Hepatocyte (in vitro differentiated cells): ENCODE data around the gene RARG. TPM values are rescaled to one million over a fixed set of nuclear protein-coding genes. Genes with fewer than 3 reads are reported as not detected.
A peak's percentile ranks its signal among the peaks of the same experiment; 100 is the strongest.

Source experiments
- DNase-seq: peaks from one replicate; pipeline ENCODE4 v3.0.0-alpha.2; 2016; ENCODE audit warnings: low spot score
- H2AFZ ChIP-seq: fragments of 200-600 bp; sonication (generic); 2 replicates; pipeline ENCODE4 v1.6.0; 2016; ENCODE audit warnings: antibody characterized with exemption, mild to moderate bottlenecking
- H3K27ac ChIP-seq: fragments of 200-600 bp; sonication (generic); 2 replicates; pipeline ENCODE4 v1.5.1; 2016; ENCODE audit warnings: mild to moderate bottlenecking
- H3K27me3 ChIP-seq: fragments of 200-600 bp; sonication (generic); 2 replicates; pipeline ENCODE4 v1.6.1; 2016
- H3K36me3 ChIP-seq: fragments of 200-600 bp; sonication (generic); replicated peaks from 2 replicates; pipeline ENCODE4 v1.5.1; 2016; ENCODE audit warnings: low read depth; ENCODE audit not compliant: insufficient read depth
- H3K4me1 ChIP-seq: fragments of 200-600 bp; sonication (generic); 2 replicates; pipeline ENCODE4 v1.5.1; 2016; ENCODE audit warnings: mild to moderate bottlenecking, moderate library complexity; ENCODE audit not compliant: insufficient read depth
- H3K4me2 ChIP-seq: fragments of 200-600 bp; sonication (generic); 2 replicates; pipeline ENCODE4 v1.6.0; 2016
- H3K4me3 ChIP-seq: fragments of 200-600 bp; sonication (generic); 2 replicates; pipeline ENCODE4 v1.5.1; 2016; ENCODE audit warnings: mild to moderate bottlenecking
- H3K79me2 ChIP-seq: fragments of 200-600 bp; sonication (generic); 2 replicates; pipeline ENCODE4 v1.6.0; 2017; ENCODE audit warnings: mild to moderate bottlenecking
- H3K9me2 ChIP-seq: fragments of 200-600 bp; sonication (generic); replicated peaks from 2 replicates; pipeline ENCODE4 v1.6.0; 2017; ENCODE audit warnings: mild to moderate bottlenecking; ENCODE audit not compliant: insufficient read depth
- H3K9me3 ChIP-seq: fragments of 200-600 bp; sonication (generic); 2 replicates; pipeline ENCODE4 v1.5.1; 2016; ENCODE audit warnings: low read depth, mild to moderate bottlenecking
- H4K20me1 ChIP-seq: fragments of 200-600 bp; sonication (generic); 2 replicates; pipeline ENCODE4 v1.6.0; 2016; ENCODE audit warnings: mild to moderate bottlenecking; ENCODE audit not compliant: insufficient read depth, poor library complexity, severe bottlenecking
- EZH2 ChIP-seq: fragments of 200-600 bp; sonication (generic); IDR thresholded peaks from 2 replicates; pipeline ENCODE4 v1.6.1; 2016; ENCODE audit warnings: antibody characterized with exemption, mild to moderate bottlenecking, borderline replicate concordance
- EZH2phosphoT487 ChIP-seq: fragments of 200-600 bp; sonication (generic); IDR thresholded peaks from one replicate; pipeline ENCODE4 v1.6.1; 2018; ENCODE audit warnings: antibody characterized with exemption, mild to moderate bottlenecking, low read depth, moderate library complexity; ENCODE audit not compliant: unreplicated experiment, severe bottlenecking
- WGBS: methylation state at CpG from one replicate; pipeline ENCODE4 v1.1.6; 2016; ENCODE audit warnings: low lambda C conversion rate; ENCODE audit errors: missing lambda C conversion rate; 5-methylcytosine and 5-hydroxymethylcytosine counted together
- polyA plus RNA-seq: library from polyadenylated mRNA; unstranded; fragments of >200 nt; fragmentation: Nextera tagmentation; extraction: Ambion mirVana; gene quantifications from 2 replicates; pipeline ENCODE4 v1.2.1, GENCODE V29; 2016
- total RNA-seq: library from RNA; depleted of rRNA; stranded (reverse); fragments of >200 nt; gene quantifications from 2 replicates; pipeline ENCODE4 v1.2.3, GENCODE V29; 2014
- TF ChIP-seq, protein P1 (sequence below): fragments of 200-600 bp; sonication (generic); IDR thresholded peaks from 2 replicates; pipeline ENCODE4 v1.5.1; 2016; ENCODE audit warnings: antibody characterized with exemption, mild to moderate bottlenecking; ENCODE audit not compliant: poor library complexity

RARG gene
- 15.1 and 20.9 TPM in 2 replicates for total RNA-seq
- 24.7 and 28.1 TPM in 2 replicates for polyA plus RNA-seq

DNA sequence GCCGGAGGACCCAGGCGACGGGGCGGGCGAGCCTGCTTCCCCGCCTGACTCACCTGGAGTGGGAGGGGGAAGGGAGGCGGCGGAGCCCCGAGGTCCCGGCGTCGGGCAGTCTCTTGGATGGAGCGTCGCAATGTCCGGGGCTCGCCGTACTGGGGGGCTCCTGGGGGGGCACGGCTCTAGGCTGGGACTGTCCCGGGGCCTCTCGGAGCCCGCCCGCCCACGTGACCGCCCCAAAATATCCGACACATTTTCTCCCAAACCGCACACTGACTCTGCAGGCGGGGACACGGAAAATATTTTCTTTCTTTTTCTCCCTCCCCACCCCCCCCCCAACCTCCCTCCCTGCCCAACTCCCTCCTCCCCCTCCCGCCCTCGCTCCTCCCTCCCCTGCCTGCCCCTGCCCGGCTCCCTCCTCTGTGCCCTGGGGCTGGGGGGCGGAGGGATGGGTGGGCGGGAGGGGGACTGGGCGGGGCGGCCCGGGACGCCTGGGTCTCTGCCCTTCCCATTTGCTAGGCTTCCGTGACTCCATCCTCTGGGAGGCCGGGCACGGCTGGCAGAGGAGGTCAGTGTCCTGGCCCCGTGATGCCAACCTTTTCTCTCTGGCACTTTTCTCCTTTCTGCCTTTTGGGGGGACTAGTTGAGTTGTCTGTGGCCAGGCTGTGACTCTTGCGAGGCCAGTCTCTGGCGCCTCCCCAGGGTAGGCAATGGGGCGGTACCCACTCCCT is at the start of gene RARG:
RARG (minus strand) TSS at position 289 of the 725 bp plus-strand sequence. CDS start 4,664 bp downstream, outside the sequence.
- Histone ChIP-seq H3K4me2 (peak within 1 kb of the TSS; percentile 94), H3K4me1 (peaks cover 28% of the 10 kb centered on the region), H3K4me3 (peak within 1 kb of the TSS; percentile 75), H3K27me3 (no peaks in the 10 kb centered on the region), H3K79me2 (peaks cover 11% of the 10 kb centered on the region), H4K20me1 (no peaks in the 10 kb centered on the region), H3K27ac (peak within 1 kb of the TSS; percentile 92), H3K36me3 (no peaks in the 10 kb centered on the region), H3K9me2 (no peaks in the 10 kb centered on the region), H3K9me3 (no peaks in the 10 kb centered on the region), H2AFZ (peak within 1 kb of the TSS; percentile 29)
- peak; percentile 81 for DNase-seq
- TF ChIP-seq, protein P1, sequence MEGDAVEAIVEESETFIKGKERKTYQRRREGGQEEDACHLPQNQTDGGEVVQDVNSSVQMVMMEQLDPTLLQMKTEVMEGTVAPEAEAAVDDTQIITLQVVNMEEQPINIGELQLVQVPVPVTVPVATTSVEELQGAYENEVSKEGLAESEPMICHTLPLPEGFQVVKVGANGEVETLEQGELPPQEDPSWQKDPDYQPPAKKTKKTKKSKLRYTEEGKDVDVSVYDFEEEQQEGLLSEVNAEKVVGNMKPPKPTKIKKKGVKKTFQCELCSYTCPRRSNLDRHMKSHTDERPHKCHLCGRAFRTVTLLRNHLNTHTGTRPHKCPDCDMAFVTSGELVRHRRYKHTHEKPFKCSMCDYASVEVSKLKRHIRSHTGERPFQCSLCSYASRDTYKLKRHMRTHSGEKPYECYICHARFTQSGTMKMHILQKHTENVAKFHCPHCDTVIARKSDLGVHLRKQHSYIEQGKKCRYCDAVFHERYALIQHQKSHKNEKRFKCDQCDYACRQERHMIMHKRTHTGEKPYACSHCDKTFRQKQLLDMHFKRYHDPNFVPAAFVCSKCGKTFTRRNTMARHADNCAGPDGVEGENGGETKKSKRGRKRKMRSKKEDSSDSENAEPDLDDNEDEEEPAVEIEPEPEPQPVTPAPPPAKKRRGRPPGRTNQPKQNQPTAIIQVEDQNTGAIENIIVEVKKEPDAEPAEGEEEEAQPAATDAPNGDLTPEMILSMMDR: no peak
- TF ChIP-seq EZH2phosphoT487 (no peak), EZH2 (no peak)
- WGBS: 6% methylated on average over 9 of the region's 44 CpGs

DNA sequence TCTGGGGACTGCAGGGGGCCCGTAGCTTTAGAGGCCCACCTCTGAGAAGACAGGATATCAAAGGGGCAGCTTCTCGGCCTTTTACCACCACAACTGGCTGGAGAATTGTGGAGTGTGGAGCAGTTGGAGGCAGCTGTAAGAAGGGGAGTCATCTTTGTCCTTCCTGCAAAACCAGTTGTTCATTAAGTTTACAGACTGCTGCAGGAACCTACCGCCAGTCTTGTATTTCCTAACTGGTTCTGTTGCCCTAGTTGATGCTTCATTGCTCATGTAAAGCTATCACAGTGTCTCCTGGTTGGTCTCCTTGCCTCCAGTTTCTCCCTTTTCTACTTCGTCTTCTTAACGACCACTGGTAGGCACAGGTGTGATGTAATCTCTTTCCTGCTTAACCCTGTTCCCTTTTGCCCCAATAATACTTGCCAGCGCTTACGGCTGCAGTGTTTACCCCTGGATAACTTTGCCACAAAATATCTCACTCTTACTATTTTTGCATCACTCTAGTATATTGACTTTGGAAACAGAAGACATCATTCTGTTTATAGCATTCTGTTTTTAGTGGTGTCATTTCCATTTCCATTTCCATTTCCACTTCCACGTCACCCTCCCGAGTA is 48.0 kb upstream of the RARG start:
- no peak overlapping the region for H3K4me3 ChIP-seq
- no peaks in the 10 kb centered on the region for H3K79me2 ChIP-seq
- no peak overlapping the region for H3K27ac ChIP-seq
- no peaks in the 10 kb centered on the region for H3K9me3 ChIP-seq
- H2AFZ ChIP-seq: no peak overlapping the region
- no peaks in the 10 kb centered on the region for H3K4me1 ChIP-seq
- 95% methylated on average over 9 of the region's 9 CpGs for WGBS
- no peaks in the 10 kb centered on the region for H3K36me3 ChIP-seq
- H4K20me1 ChIP-seq: no peaks in the 10 kb centered on the region
- no peaks in the 10 kb centered on the region for H3K27me3 ChIP-seq
- TF ChIP-seq, protein P1: no peak
- no peak for TF ChIP-seq EZH2
- no peak for TF ChIP-seq EZH2phosphoT487
- no peak for DNase-seq
- peak overlapping the region; percentile 36 for H3K4me2 ChIP-seq
- no peaks in the 10 kb centered on the region for H3K9me2 ChIP-seq

DNA sequence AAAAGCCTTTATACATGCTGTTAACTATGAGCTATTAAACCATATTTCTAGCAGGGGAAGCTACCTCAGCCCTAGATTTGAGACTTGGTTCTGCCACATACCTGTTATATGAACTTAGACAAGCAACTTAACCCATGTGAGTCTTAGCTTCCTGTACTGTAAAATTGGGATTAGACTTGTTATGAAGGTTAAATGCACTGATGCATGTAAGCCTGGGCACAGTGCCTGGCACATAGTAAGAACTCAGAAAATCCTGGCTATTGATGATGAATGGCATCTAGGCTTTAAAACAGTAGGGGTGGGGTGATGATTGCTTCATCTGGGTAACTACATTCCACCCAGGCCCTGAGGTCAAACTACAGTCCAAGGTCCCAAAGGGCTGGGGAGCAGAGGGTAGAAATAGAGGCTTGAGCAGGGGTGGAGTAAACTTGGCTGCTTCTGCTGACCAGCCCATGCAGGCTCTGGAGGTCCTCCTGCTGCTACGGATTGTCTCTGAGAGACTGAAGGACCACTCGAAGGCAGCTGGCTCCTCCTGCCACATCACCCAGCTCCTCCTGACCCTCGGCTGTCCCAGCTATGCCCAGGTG is 47.4 kb upstream of the RARG start:
- Histone ChIP-seq H3K79me2 (no peaks in the 10 kb centered on the region), H3K36me3 (no peaks in the 10 kb centered on the region), H3K27me3 (no peaks in the 10 kb centered on the region), H3K4me2 (peak overlapping the region; percentile 36), H3K9me3 (no peaks in the 10 kb centered on the region), H3K27ac (no peak overlapping the region), H3K9me2 (no peaks in the 10 kb centered on the region), H2AFZ (no peak overlapping the region), H3K4me1 (no peaks in the 10 kb centered on the region), H3K4me3 (no peak overlapping the region), H4K20me1 (no peaks in the 10 kb centered on the region)
- no peak for DNase-seq
- whole genome bisulfite sequencing: 91% methylated on average over 3 of the region's 3 CpGs
- no peak for TF ChIP-seq EZH2phosphoT487
- TF ChIP-seq EZH2: no peak
- TF ChIP-seq, protein P1: no peak
